ENCODE measurements around the gene IGFL4. TPM values are rescaled to one million over a fixed set of nuclear protein-coding genes. Genes with fewer than 3 reads are reported as not detected.

IGFL4 gene
- total and polyA plus RNA-seq, 9 of the 15 experiments (the other 6 are each of a cell fraction or from before 2014, with no cell fraction given) = not detected

GRCh38 chr19:46063201-46063600 lies 22.4 kb upstream of the IGFL4 start:
- intact Hi-C loops (cut with micrococcal nuclease) (no loop called here), in situ Hi-C loops (cut with MboI) (no loop called here)
- TF ChIP-seq HINFP (tag; conservative IDR thresholded peaks at IDR 0.05; ENCODE audit: low read depth) (no peak), NCOA4 (IDR thresholded peaks at IDR 0.05; ENCODE audit: partially characterized antibody) (no peak), ZNF77 (CRISPR knock-in tag; IDR thresholded peaks at IDR 0.05) (no peak), GABPB2 (CRISPR knock-in tag; conservative IDR thresholded peaks at IDR 0.05) (no peak), SNAPC5 (CRISPR knock-in tag; IDR thresholded peaks at IDR 0.05) (no peak)
- Histone ChIP-seq H3K79me2 (ENCODE audit: control insufficient read depth, insufficient read depth, low read length) (no peaks in the 10 kb centered on the region), H3K27me3 (ENCODE audit: control insufficient read depth in 2 of 2, insufficient read depth in 2 of 2, low read length in 2 of 2) (peaks cover 0 to 5% of the 10 kb centered on the region in 2 experiments; a peak in 1 of 5 replicates), H3K36me3 (ENCODE audit: control insufficient read depth, insufficient read depth, low read length) (no peaks in the 10 kb centered on the region), H3K4me1 (replicated peaks in 1 of 2; ENCODE audit: control insufficient read depth in 2 of 2, insufficient read depth in 2 of 2, low read length in 2 of 2) (no peaks in the 10 kb centered on the region), H3K4me2 (ENCODE audit: insufficient read depth, low read length) (no peak overlapping the region), H3K9ac (ENCODE audit: insufficient read depth in 1 of 2, low read depth in 2 of 2, low read length in 2 of 2) (no peak overlapping the region), H3K27ac (ENCODE audit: extremely low read depth, low read depth, low read length) (no peak overlapping the region), H3K9me1 (ENCODE audit: control insufficient read depth, insufficient read depth, low read length) (no peaks in the 10 kb centered on the region), H3K9me3 (replicated peaks; ENCODE audit: control insufficient read depth, insufficient read depth, low read depth, low read length) (no peaks in the 10 kb centered on the region; the same call in 1 of the 2 replicates), H3K4me3 (no peak overlapping the region), H4K20me1 (replicated peaks; ENCODE audit: control insufficient read depth, insufficient read depth, low read length) (no peaks in the 10 kb centered on the region), H2AFZ (ENCODE audit: low read depth, low read length) (no peak overlapping the region)
- ATAC-seq (no peak), DNase-seq (ENCODE audit: extremely low read depth in 1 of 4, low spot score in 3 of 4) (no peak), FAIRE-seq (no peak)
- 0% methylated on average over 3 of the region's 3 CpGs for WGBS (ENCODE audit: insufficient coverage, low coverage, missing lambda C conversion rate)
- no TSS peak for BruUV-seq (replicated peaks)
- ChIA-PET POLR2A (no interaction called here), CTCF (ENCODE audit: low intra/inter-chr PET ratio) (interaction anchor here (0.6 kb wide), 1 partner anchor 431 kb away, joined by 4 read pairs; no protein-coding TSS in a partner anchor)
